ENCODE data around the gene BCAS3.

BCAS3 gene

GRCh38 chr17:61403801-61404662, 726.4 kb downstream of the BCAS3 start:
- Histone ChIP-seq H3K27me3 (ENCODE audit: control insufficient read depth, insufficient read depth, low read length) (peaks cover 22% of the 10 kb centered on the region), H2AFZ (no peak overlapping the region), H3K9ac (no peak overlapping the region), H3K4me2 (ENCODE audit: low read length) (peak overlapping the region; percentile 35), H3K27ac (no peak overlapping the region), H3K4me3 (ENCODE audit: low read depth, low read length) (no peak overlapping the region), H3K79me2 (no peaks in the 10 kb centered on the region), H3K4me1 (peaks cover 3% of the 10 kb centered on the region), H3K9me3 (ENCODE audit: control insufficient read depth, low read length) (no peaks in the 10 kb centered on the region), H3K36me3 (ENCODE audit: control insufficient read depth, insufficient read depth, low read length) (no peaks in the 10 kb centered on the region)
- TF ChIP-seq CTCF (IDR thresholded peaks at IDR 0.05), result no peak

- Histone ChIP-seq H3K4me2 (ENCODE audit: low read length) (peak overlapping the region; percentile 35), H3K79me2 (no peaks in the 10 kb centered on the region), H3K27ac (no peak overlapping the region), H3K9ac (no peak overlapping the region), H3K4me3 (ENCODE audit: low read depth, low read length) (no peak overlapping the region), H3K4me1 (peaks cover 3% of the 10 kb centered on the region), H3K9me3 (ENCODE audit: control insufficient read depth, low read length) (no peaks in the 10 kb centered on the region), H3K27me3 (ENCODE audit: control insufficient read depth, insufficient read depth, low read length) (peaks cover 20% of the 10 kb centered on the region), H3K36me3 (ENCODE audit: control insufficient read depth, insufficient read depth, low read length) (no peaks in the 10 kb centered on the region), H2AFZ (no peak overlapping the region)
- no peak for TF ChIP-seq CTCF (IDR thresholded peaks at IDR 0.05)
Measured at GRCh38 chr17:61404663-61404912, 726.9 kb downstream of the BCAS3 start.

- H3K4me1 ChIP-seq, result peaks cover 3% of the 10 kb centered on the region
- H3K27ac ChIP-seq, result no peak overlapping the region
Measured at GRCh38 chr17:61404913-61405685, 727.4 kb downstream of the BCAS3 start.

GRCh38 chr17:61405686-61406536, 728.3 kb downstream of the BCAS3 start:
- Histone ChIP-seq H3K9ac (no peak overlapping the region), H2AFZ (no peak overlapping the region), H3K27ac (no peak overlapping the region), H3K4me3 (ENCODE audit: low read depth, low read length) (no peak overlapping the region), H3K9me3 (ENCODE audit: control insufficient read depth, low read length) (no peaks in the 10 kb centered on the region), H3K36me3 (ENCODE audit: control insufficient read depth, insufficient read depth, low read length) (no peaks in the 10 kb centered on the region), H3K4me1 (peaks cover 3% of the 10 kb centered on the region), H3K4me2 (ENCODE audit: low read length) (no peak overlapping the region), H3K79me2 (no peaks in the 10 kb centered on the region), H3K27me3 (ENCODE audit: control insufficient read depth, insufficient read depth, low read length) (peaks cover 20% of the 10 kb centered on the region)
- no peak for TF ChIP-seq CTCF (IDR thresholded peaks at IDR 0.05)

More at GRCh38 chr17:61404913-61405685, 727.4 kb downstream of the BCAS3 start:
- no peaks in the 10 kb centered on the region for H3K9me3 ChIP-seq (ENCODE audit: control insufficient read depth, low read length)
- H3K4me3 ChIP-seq (ENCODE audit: low read depth, low read length), result no peak overlapping the region
- H3K36me3 ChIP-seq (ENCODE audit: control insufficient read depth, insufficient read depth, low read length), result no peaks in the 10 kb centered on the region
- H3K27me3 ChIP-seq (ENCODE audit: control insufficient read depth, insufficient read depth, low read length), result peaks cover 20% of the 10 kb centered on the region
- no peaks in the 10 kb centered on the region for H3K79me2 ChIP-seq
- peak overlapping the region; percentile 53 for H2AFZ ChIP-seq
- H3K9ac ChIP-seq, result no peak overlapping the region
- no peak for TF ChIP-seq CTCF (IDR thresholded peaks at IDR 0.05)
- H3K4me2 ChIP-seq (ENCODE audit: low read length), result peak overlapping the region; percentile 42
